K562 (cell line): ENCODE measurements around the gene COMMD1. TPM values are rescaled to one million over a fixed set of nuclear protein-coding genes. Genes with fewer than 3 reads are reported as not detected.

Experiments
- ATAC-seq: fragments of 200-7000 bp; cut with Tn5 transposase; 3 replicates; pipeline ENCODE4 v1.9.1; 2020; ENCODE audit warnings: moderate library complexity
- BruUV-seq: library from RNA; stranded (reverse); fragments of 400-500 nt; replicated peaks from 2 replicates; lab custom pipeline; 2021; lab: Mats Ljungman, UMichigan
- CTCF ChIA-PET: fragments of 300-600 bp; formaldehyde crosslinking; extraction: SDS; loops from one replicate; lab custom pipeline; 2021; ENCODE audit warnings: low intra/inter-chr PET ratio; lab: Yijun Ruan, JAX
- POLR2A ChIA-PET: fragments of 300-600, 350-650 bp; sonication (Branson Sonifier 250); formaldehyde crosslinking; extraction: SDS; loops from one replicate; lab custom pipeline; 2021; ENCODE audit warnings: antibody characterized with exemption, inconsistent platforms; lab: Yijun Ruan, JAX
- DNase-seq, 4 experiments: peaks; one replicate each; pipeline versions ENCODE4 v3.0.0 to v3.0.0-alpha.2; 2011 to 2018; ENCODE audit warnings: low spot score in 3 of 4, mixed read lengths in 3 of 4; ENCODE audit errors: extremely low read depth in 1 of 4
- FAIRE-seq: peaks from 2 replicates; lab custom pipeline; 2011; peaks lifted over from hg19 to GRCh38; lab: Jason Lieb, UNC
- H2AFZ ChIP-seq: 2 replicates; pipeline ENCODE4 v1.6.0; 2011; ENCODE audit warnings: low read depth, low read length, control low read depth, inconsistent platforms
- H3K27ac ChIP-seq: fragments of 200-600 bp; 3 replicates; pipeline ENCODE4 v1.8.0; 2011; ENCODE audit warnings: low read depth, mild to moderate bottlenecking, control low read depth, inconsistent platforms, low read length, moderate library complexity, mixed read lengths; ENCODE audit errors: extremely low read depth
- H3K27me3 ChIP-seq, 2 experiments: fragments of 300-600 bp in 1 of 2; 2 replicates in 1 of 2; 3 replicates in 1 of 2; pipeline versions ENCODE4 v1.6.0 to v1.8.0; 2011; ENCODE audit warnings: inconsistent platforms in 2 of 2, low read length in 2 of 2, mild to moderate bottlenecking in 1 of 2, mixed read lengths in 1 of 2, moderate library complexity in 1 of 2; ENCODE audit not compliant: control insufficient read depth in 2 of 2, insufficient read depth in 2 of 2
- H3K36me3 ChIP-seq: fragments of 300-600 bp; 3 replicates; pipeline ENCODE4 v1.8.0; 2011; ENCODE audit warnings: mild to moderate bottlenecking, low read length, inconsistent platforms; ENCODE audit not compliant: control insufficient read depth, insufficient read depth
- H3K4me1 ChIP-seq, 2 experiments: fragments of 200-600 bp in 1 of 2; replicated peaks in 1 of 2; 2 replicates in 1 of 2; 3 replicates in 1 of 2; pipeline versions ENCODE4 v1.5.1 to v1.8.0; 2011; ENCODE audit warnings: inconsistent platforms in 2 of 2, low read length in 2 of 2, mild to moderate bottlenecking in 1 of 2, mixed read lengths in 1 of 2, moderate library complexity in 1 of 2; ENCODE audit not compliant: control insufficient read depth in 2 of 2, insufficient read depth in 2 of 2
- H3K4me2 ChIP-seq: 2 replicates; pipeline ENCODE4 v1.6.1; 2011; ENCODE audit warnings: low read length, control low read depth, inconsistent platforms, mixed read lengths; ENCODE audit not compliant: insufficient read depth
- H3K4me3 ChIP-seq: fragments of 200-600 bp; sonication (generic), shearing (Covaris generic); 2 replicates; pipeline ENCODE4 v1.5.1; 2016; ENCODE audit warnings: control low read depth, inconsistent platforms
- H3K79me2 ChIP-seq: fragments of 200-600 bp; 3 replicates; pipeline ENCODE4 v1.8.0; 2011; ENCODE audit warnings: low read length, inconsistent platforms; ENCODE audit not compliant: control insufficient read depth, insufficient read depth
- H3K9ac ChIP-seq, 2 experiments: 2 replicates each; pipeline versions ENCODE4 v1.6.0 to v1.6.1; 2011; ENCODE audit warnings: low read depth in 2 of 2, low read length in 2 of 2, control low read depth in 1 of 2, inconsistent platforms in 1 of 2, mild to moderate bottlenecking in 1 of 2, mixed read lengths in 1 of 2; ENCODE audit not compliant: insufficient read depth in 1 of 2
- H3K9me1 ChIP-seq: one replicate; pipeline ENCODE4 v1.6.0; 2011; ENCODE audit warnings: inconsistent platforms, mild to moderate bottlenecking, low read length, moderate library complexity; ENCODE audit not compliant: control insufficient read depth, insufficient read depth
- H3K9me3 ChIP-seq: replicated peaks from 2 replicates; pipeline ENCODE4 v1.5.1; 2011; ENCODE audit warnings: low read depth, low read length, inconsistent platforms; ENCODE audit not compliant: control insufficient read depth, insufficient read depth
- H4K20me1 ChIP-seq: replicated peaks from 2 replicates; pipeline ENCODE4 v1.6.1; 2011; ENCODE audit warnings: low read length, inconsistent platforms, mixed read lengths; ENCODE audit not compliant: control insufficient read depth, insufficient read depth
- CBX1 ChIP-seq: sonication (generic); IDR thresholded peaks from 2 replicates; pipeline ENCODE4 v1.6.1; 2016; ENCODE audit warnings: antibody characterized with exemption, low read depth, mild to moderate bottlenecking
- FOXO4 ChIP-seq: fragments of 450-650 bp; formaldehyde crosslinking; IDR thresholded peaks from 2 replicates; pipeline ENCODE4 v1.4.0; 2020; ENCODE audit warnings: mild to moderate bottlenecking, moderate library complexity
- GATAD2A ChIP-seq: fragments of 450-650 bp; IDR thresholded peaks from 2 replicates; pipeline ENCODE4 v1.6.1; 2017
- KLF13 ChIP-seq: fragments of 450-650 bp; IDR thresholded peaks from 2 replicates; pipeline ENCODE4 v1.6.1; 2016; ENCODE audit warnings: missing genetic modification characterization, low read depth, mild to moderate bottlenecking, missing compliant biosample characterization, moderate library complexity, borderline replicate concordance
- PKNOX1 ChIP-seq: fragments of 450-650 bp; IDR thresholded peaks from 2 replicates; pipeline ENCODE4 v1.6.1; 2016
- PREB ChIP-seq: sonication (generic); formaldehyde crosslinking; IDR thresholded peaks from 2 replicates; pipeline ENCODE4 v1.8.1; 2023; ENCODE audit warnings: mild to moderate bottlenecking, missing genetic modification reagents
- RFX7 ChIP-seq: fragments of 250-450 bp; sonication (Bioruptor Pico); IDR thresholded peaks from 2 replicates; pipeline ENCODE4 v1.5.1; 2021; ENCODE audit warnings: mild to moderate bottlenecking
- SP1 ChIP-seq: sonication (generic); formaldehyde crosslinking; IDR thresholded peaks from 2 replicates; pipeline ENCODE4 v1.8.1; 2022; ENCODE audit warnings: mild to moderate bottlenecking, missing genetic modification reagents
- TFAM ChIP-seq: fragments of 250-450 bp; sonication (Bioruptor Pico); conservative IDR thresholded peaks from 2 replicates; pipeline ENCODE4 v1.5.0; 2021; ENCODE audit warnings: mild to moderate bottlenecking, moderate library complexity
- ZBTB33 ChIP-seq: sonication (generic); formaldehyde crosslinking; IDR thresholded peaks from 2 replicates; pipeline ENCODE4 v1.8.1; 2023; ENCODE audit warnings: mild to moderate bottlenecking, missing genetic modification reagents
- ZBTB43 ChIP-seq: sonication (generic); formaldehyde crosslinking; IDR thresholded peaks from 2 replicates; pipeline ENCODE4 v1.8.0; 2023; ENCODE audit warnings: mild to moderate bottlenecking, missing genetic modification reagents
- ZFX ChIP-seq: sonication (generic); formaldehyde crosslinking; IDR thresholded peaks from 2 replicates; pipeline ENCODE4 v1.8.0; 2022; ENCODE audit warnings: mild to moderate bottlenecking, missing genetic modification reagents, moderate library complexity
- ZNF263 ChIP-seq: sonication (generic); formaldehyde crosslinking; IDR thresholded peaks from 2 replicates; pipeline ENCODE4 v1.8.0; 2022; ENCODE audit warnings: mild to moderate bottlenecking, missing genetic modification reagents, borderline replicate concordance
- ZNF445 ChIP-seq: fragments of 250-450 bp; sonication (Bioruptor Pico); IDR thresholded peaks from 2 replicates; pipeline ENCODE4 v1.4.0; 2020; ENCODE audit warnings: low read depth, mild to moderate bottlenecking, moderate library complexity
- WGBS: fragments of 100-300 bp; shearing (Covaris generic); methylation state at CpG from one replicate; pipeline ENCODE4 v1.1.6; 2016; ENCODE audit warnings: low coverage, mixed read lengths; ENCODE audit not compliant: insufficient coverage; ENCODE audit errors: missing lambda C conversion rate; 5-methylcytosine and 5-hydroxymethylcytosine counted together
- in situ Hi-C: fragments of 300-500 bp; cut with MboI; formaldehyde crosslinking; loops from 4 replicates; pipeline ENCODE4 v1.15.0; 2018; ENCODE audit warnings: inconsistent platforms, mixed read lengths
- intact Hi-C: fragments of 100-400 bp; cut with micrococcal nuclease; formaldehyde crosslinking; loops from 2 replicates; pipeline ENCODE4 v1.14.2; 2022
- polyA plus RNA-seq, 8 experiments: library from polyadenylated mRNA; depleted of rRNA in 4 of 8; stranded (reverse) in 5 of 8; unstranded in 3 of 8; fragments of >200 nt; fragmentation: Nextera tagmentation in 2 of 8; fragmentation: Illumina TruSeq in 1 of 8; extraction: Ambion mirVana in 2 of 8; extraction: Trizol in 1 of 8; gene quantifications; 2 replicates each; pipeline versions ENCODE4 v1.2.1 to v1.2.3, GENCODE V29; 2011 to 2014; ENCODE audit warnings: inconsistent platforms in 1 of 8, missing spikeins in 1 of 8
- total RNA-seq, 7 experiments: library from RNA; depleted of rRNA in 6 of 7; stranded (reverse); fragments of >200 nt in 6 of 7; fragmentation: Illumina TruSeq in 2 of 7; extraction: Trizol in 2 of 7; gene quantifications; 2 replicates each; pipeline versions ENCODE4 v1.2.1 to v1.2.3, GENCODE V29; 2011 to 2021; ENCODE audit warnings: low replicate concordance in 1 of 7

COMMD1 gene
- total and polyA plus RNA-seq, 9 of the 15 experiments (the other 6 are each of a cell fraction or from before 2014, with no cell fraction given), result 14.4 to 77.0 (median 21.4) TPM

- TF ChIP-seq ZBTB43 (CRISPR knock-in tag), result no peak
- TF ChIP-seq CBX1, result no peak
- TF ChIP-seq TFAM (CRISPR knock-in tag), result no peak
- TF ChIP-seq ZNF445 (CRISPR knock-in tag), result no peak
- TF ChIP-seq GATAD2A, result no peak
Measured at GRCh38 chr2:62074233-62074632, 168.8 kb downstream of the COMMD1 start (continued).

GRCh38 chr2:62076980-62077638 is 171.6 kb downstream of the COMMD1 start:
- intact Hi-C loops, result no loop called here
- Histone ChIP-seq H3K27me3 (no peaks in the 10 kb centered on the region; a peak in 1 of 5 replicates), H3K27ac (no peak overlapping the region), H3K4me2 (no peak overlapping the region), H3K36me3 (no peaks in the 10 kb centered on the region), H3K79me2 (no peaks in the 10 kb centered on the region), H3K4me3 (no peak overlapping the region), H2AFZ (no peak overlapping the region), H3K9me3 (peaks cover 2% of the 10 kb centered on the region; the same call in 1 of the 2 replicates), H4K20me1 (no peaks in the 10 kb centered on the region), H3K9ac (no peak overlapping the region; a peak in 1 of 4 replicates), H3K9me1 (no peaks in the 10 kb centered on the region), H3K4me1 (no peaks in the 10 kb centered on the region)
- ChIA-PET POLR2A (no interaction called here), CTCF (no interaction called here)
- 47% methylated on average over 6 of the region's 6 CpGs for WGBS
- in situ Hi-C loops, result no loop called here
- DNase-seq, result no peak
- ATAC-seq, result no peak
- no peak for FAIRE-seq
- no TSS peak for BruUV-seq
- TF ChIP-seq SP1 (CRISPR knock-in tag) (no peak), KLF13 (tag) (no peak), PREB (no peak), ZFX (CRISPR knock-in tag) (no peak), PKNOX1 (no peak), ZBTB33 (CRISPR knock-in tag) (no peak), FOXO4 (CRISPR knock-in tag) (no peak), RFX7 (CRISPR knock-in tag) (no peak), ZNF263 (CRISPR knock-in tag) (no peak)
